Activated CD8-positive, alpha-beta T cell treated with anti-CD3 and anti-CD28 coated beads for 36 hours (primary cell): ENCODE data around the gene LIX1. TPM values are rescaled to one million over a fixed set of nuclear protein-coding genes. Genes with fewer than 3 reads are reported as not detected.

ENCODE experiments used
- ATAC-seq: fragments of 200-7000 bp; cut with Tn5 transposase; one replicate; pipeline ENCODE4 v1.10.0; 2021; ENCODE audit warnings: mild to moderate bottlenecking, moderate library complexity
- CTCF ChIA-PET: fragments of 350-600 bp; sonication (Branson Sonifier 250); formaldehyde crosslinking; loops from one replicate; lab custom pipeline; 2021; ENCODE audit warnings: antibody characterized with exemption; lab: Charles Lee
- POLR2A ChIA-PET: fragments of 350-600 bp; sonication (Branson Sonifier 250); formaldehyde crosslinking; loops from one replicate; lab custom pipeline; 2021; ENCODE audit warnings: antibody characterized with exemption; lab: Charles Lee
- DNase-seq: peaks from one replicate; pipeline ENCODE4 v3.0.0-alpha.2; 2020
- H3K27ac Mint-ChIP-seq: one replicate; pipeline ENCODE4 v1.8.0; 2021; ENCODE audit warnings: mild to moderate bottlenecking, mixed read lengths
- H3K27me3 Mint-ChIP-seq: one replicate; pipeline ENCODE4 v1.8.0; 2021; ENCODE audit warnings: mixed read lengths
- H3K36me3 Mint-ChIP-seq: one replicate; pipeline ENCODE4 v1.8.0; 2021; ENCODE audit warnings: low read depth, mixed read lengths
- H3K4me1 Mint-ChIP-seq: one replicate; pipeline ENCODE4 v1.8.0; 2021; ENCODE audit warnings: low read depth, mixed read lengths
- H3K4me3 Mint-ChIP-seq: one replicate; pipeline ENCODE4 v1.8.0; 2021; ENCODE audit warnings: mild to moderate bottlenecking, moderate library complexity, mixed read lengths
- H3K9me3 Mint-ChIP-seq: one replicate; pipeline ENCODE4 v1.8.0; 2021; ENCODE audit warnings: mixed read lengths
- intact Hi-C: fragments of 100-400 bp; cut with micrococcal nuclease; formaldehyde crosslinking; loops from one replicate; pipeline ENCODE4 v1.10.0; 2022
- total RNA-seq, 2 experiments: library from RNA; stranded (reverse); gene quantifications; one replicate each; pipeline ENCODE4 v1.2.3, GENCODE V29; 2021
- TF ChIP-seq, protein P1 (sequence below): fragments of 200-600 bp; IDR thresholded peaks from one replicate; pipeline ENCODE4 v1.8.0; 2022; ENCODE audit warnings: antibody characterized with exemption, mild to moderate bottlenecking

The LIX1 gene
- total RNA-seq, 2 experiments from 2014 or later: not detected

DNA sequence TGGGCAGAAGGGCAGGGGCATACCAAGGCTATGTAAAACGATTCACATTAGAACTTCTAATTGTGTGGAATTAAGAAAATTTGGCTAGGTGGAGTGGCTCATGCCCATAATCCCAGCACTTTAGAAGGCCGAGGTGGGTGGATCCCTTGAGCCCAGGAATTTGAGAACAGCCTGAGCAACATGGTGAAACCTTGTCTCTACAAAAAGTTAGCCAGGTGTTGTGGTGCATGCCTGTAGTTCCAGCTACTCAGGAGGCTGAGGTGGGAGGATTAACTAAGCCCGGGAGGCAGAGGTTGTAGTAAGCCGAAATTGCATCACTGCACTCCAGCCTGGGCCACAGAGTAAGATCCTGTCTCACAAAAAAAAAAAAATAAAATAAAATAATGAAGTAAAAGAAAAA is 65.2 kb downstream of the LIX1 start:
- intact Hi-C loops: no loop called here
- CTCF ChIA-PET: no interaction called here

DNA sequence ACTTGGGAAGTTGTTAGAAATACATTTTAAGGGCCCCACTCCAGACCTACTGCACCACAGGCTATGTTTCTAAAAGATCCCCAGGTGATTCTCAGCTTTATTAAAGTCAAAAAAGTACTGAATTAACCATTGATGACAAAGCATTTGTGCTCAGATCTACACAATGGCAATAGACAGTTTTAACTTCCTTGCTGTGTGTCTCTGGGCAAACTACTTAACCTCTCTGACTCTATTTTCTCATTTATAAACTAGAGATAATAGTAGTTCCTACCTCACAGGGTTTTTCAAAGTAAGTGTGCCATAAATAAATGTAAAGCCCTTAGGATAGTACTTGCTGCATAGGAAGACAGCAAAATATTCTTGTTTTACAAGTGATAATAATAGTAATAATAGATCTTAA is 66.3 kb downstream of the LIX1 start:
- Mint-ChIP-seq H3K27ac (no peak overlapping the region), H3K36me3 (no peaks in the 10 kb centered on the region), H3K9me3 (no peaks in the 10 kb centered on the region), H3K27me3 (no peaks in the 10 kb centered on the region), H3K4me1 (peaks cover 6% of the 10 kb centered on the region), H3K4me3 (no peak overlapping the region)
- ChIA-PET CTCF (interaction anchor here (1.1 kb wide), 1 partner anchor 9 kb away, joined by 3 read pairs; no protein-coding TSS in a partner anchor), POLR2A (no interaction called here)
- TF ChIP-seq, protein P1, sequence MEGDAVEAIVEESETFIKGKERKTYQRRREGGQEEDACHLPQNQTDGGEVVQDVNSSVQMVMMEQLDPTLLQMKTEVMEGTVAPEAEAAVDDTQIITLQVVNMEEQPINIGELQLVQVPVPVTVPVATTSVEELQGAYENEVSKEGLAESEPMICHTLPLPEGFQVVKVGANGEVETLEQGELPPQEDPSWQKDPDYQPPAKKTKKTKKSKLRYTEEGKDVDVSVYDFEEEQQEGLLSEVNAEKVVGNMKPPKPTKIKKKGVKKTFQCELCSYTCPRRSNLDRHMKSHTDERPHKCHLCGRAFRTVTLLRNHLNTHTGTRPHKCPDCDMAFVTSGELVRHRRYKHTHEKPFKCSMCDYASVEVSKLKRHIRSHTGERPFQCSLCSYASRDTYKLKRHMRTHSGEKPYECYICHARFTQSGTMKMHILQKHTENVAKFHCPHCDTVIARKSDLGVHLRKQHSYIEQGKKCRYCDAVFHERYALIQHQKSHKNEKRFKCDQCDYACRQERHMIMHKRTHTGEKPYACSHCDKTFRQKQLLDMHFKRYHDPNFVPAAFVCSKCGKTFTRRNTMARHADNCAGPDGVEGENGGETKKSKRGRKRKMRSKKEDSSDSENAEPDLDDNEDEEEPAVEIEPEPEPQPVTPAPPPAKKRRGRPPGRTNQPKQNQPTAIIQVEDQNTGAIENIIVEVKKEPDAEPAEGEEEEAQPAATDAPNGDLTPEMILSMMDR: no peak
- ATAC-seq (no peak), DNase-seq (no peak)
- intact Hi-C loops: no loop called here

More for the DNA sequence above, 65.2 kb downstream of the LIX1 start:
- H3K36me3 Mint-ChIP-seq: no peaks in the 10 kb centered on the region
- no peaks in the 10 kb centered on the region for H3K27me3 Mint-ChIP-seq
- no peak for ATAC-seq
- TF ChIP-seq, protein P1: no peak
- POLR2A ChIA-PET: no interaction called here
- H3K27ac Mint-ChIP-seq: no peak overlapping the region
- H3K4me1 Mint-ChIP-seq: peaks cover 12% of the 10 kb centered on the region
- no peaks in the 10 kb centered on the region for H3K9me3 Mint-ChIP-seq
- H3K4me3 Mint-ChIP-seq: no peak overlapping the region
- no peak for DNase-seq

DNA sequence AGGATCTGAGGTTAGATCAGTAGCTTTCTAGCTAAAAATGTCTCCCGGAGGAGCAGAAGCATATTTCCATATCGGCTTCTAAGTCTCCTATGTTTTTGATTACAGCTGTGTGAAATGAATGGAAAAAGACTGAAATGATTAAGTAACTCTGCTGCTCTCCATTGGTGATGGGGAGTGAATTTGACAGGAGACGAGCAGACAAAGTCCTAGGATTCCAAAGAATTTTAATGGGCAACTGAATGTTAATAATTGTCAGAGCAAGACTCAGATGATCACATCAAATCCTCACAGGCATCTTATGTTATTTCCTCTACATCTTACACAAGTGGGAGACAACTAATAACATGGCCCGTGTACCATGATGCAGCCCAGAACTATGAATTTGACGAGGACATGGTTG is 66.8 kb downstream of the LIX1 start:
- intact Hi-C loops: no loop called here
- no peak overlapping the region for H3K4me3 Mint-ChIP-seq
- POLR2A ChIA-PET: no interaction called here
- no peak overlapping the region for H3K27ac Mint-ChIP-seq
- ATAC-seq (no peak), DNase-seq (no peak)
- peaks cover 6% of the 10 kb centered on the region for H3K4me1 Mint-ChIP-seq
- TF ChIP-seq, protein P1: no peak
- CTCF ChIA-PET: interaction anchor here (1.1 kb wide), 1 partner anchor 8 kb away, joined by 3 read pairs; no protein-coding TSS in a partner anchor
- no peaks in the 10 kb centered on the region for H3K9me3 Mint-ChIP-seq
- H3K27me3 Mint-ChIP-seq: no peaks in the 10 kb centered on the region
- no peaks in the 10 kb centered on the region for H3K36me3 Mint-ChIP-seq

DNA sequence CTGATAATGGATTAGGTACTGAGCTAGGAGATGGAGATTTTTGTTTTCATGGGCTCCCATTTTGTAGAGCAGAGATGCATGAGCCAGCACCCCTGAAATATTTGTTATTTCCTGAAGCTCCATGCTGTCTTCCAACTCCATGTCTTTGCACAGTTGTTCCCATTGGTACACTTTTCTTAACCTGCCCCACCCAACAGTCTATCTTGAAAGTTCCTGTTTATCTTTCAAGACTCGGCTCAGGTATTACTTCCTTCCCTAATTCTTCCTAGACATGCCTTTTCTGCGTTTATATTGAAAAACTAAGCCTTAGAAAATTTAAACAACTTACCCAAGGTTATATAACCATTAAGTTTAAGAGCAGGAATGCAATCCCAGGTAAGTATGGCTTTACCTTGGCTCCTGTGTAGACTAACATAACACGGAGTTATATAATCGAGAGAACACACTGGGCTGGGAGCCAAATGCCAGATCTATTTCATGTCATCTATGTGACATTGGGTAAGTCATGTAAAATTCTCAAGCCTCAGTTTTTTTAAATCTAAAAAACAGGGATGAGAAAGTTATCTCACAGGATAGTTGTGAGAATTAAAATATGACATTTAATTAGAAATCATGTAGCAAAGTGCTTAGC is 67.4 kb downstream of the LIX1 start:
- Mint-ChIP-seq H3K36me3 (no peaks in the 10 kb centered on the region), H3K4me3 (no peak overlapping the region), H3K27me3 (no peaks in the 10 kb centered on the region), H3K9me3 (no peaks in the 10 kb centered on the region), H3K27ac (no peak overlapping the region), H3K4me1 (peaks cover 6% of the 10 kb centered on the region)
- ATAC-seq (no peak), DNase-seq (no peak)
- ChIA-PET CTCF (interaction anchor here (1.1 kb wide), 1 partner anchor 8 kb away, joined by 3 read pairs; no protein-coding TSS in a partner anchor), POLR2A (no interaction called here)
- TF ChIP-seq, protein P1: no peak
- intact Hi-C loops: no loop called here

DNA sequence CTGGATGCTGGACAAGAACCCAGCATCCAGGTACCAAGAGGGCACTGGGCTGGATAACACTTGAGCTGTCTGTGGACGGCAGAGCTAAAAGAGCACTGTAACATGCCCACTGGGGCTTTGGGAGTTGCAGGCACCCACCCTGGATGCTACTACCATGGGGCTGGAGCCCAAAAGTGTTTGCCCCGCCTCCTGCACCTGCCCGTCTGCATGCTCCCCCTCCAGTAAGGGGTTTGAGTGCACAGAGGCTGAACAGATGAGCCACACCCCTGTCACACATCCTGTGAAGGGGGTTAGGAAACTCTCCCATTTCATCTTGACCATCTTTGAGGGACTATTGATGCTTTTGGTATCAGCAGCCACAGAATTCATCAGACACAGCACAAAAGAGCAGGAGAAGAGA is 69.0 kb downstream of the LIX1 start:
- intact Hi-C loops: no loop called here
- H3K36me3 Mint-ChIP-seq: no peaks in the 10 kb centered on the region
- POLR2A ChIA-PET: no interaction called here
- H3K9me3 Mint-ChIP-seq: no peaks in the 10 kb centered on the region
- ATAC-seq: no peak
- TF ChIP-seq, protein P1: no peak
- H3K4me1 Mint-ChIP-seq: no peaks in the 10 kb centered on the region
- H3K4me3 Mint-ChIP-seq: no peak overlapping the region
- no peaks in the 10 kb centered on the region for H3K27me3 Mint-ChIP-seq
- no peak overlapping the region for H3K27ac Mint-ChIP-seq
- no peak for DNase-seq
- CTCF ChIA-PET: interaction anchor here (1.3 kb wide), 1 partner anchor 88 kb away, joined by 3 read pairs; no protein-coding TSS in a partner anchor
